SU-DHL-6 (cell line): ENCODE results near the gene PLAAT3.

ENCODE experiments used
- H2AFZ ChIP-seq: fragments of 200-600 bp; sonication (generic); 2 replicates; pipeline ENCODE4 v1.6.1; 2014; ENCODE audit warnings: low read depth, mild to moderate bottlenecking, moderate library complexity, mixed read lengths, antibody characterized with exemption, low read length; ENCODE audit not compliant: severe bottlenecking
- H3F3A ChIP-seq: fragments of 200-600 bp; shearing (Covaris generic); 2 replicates; pipeline ENCODE4 v1.6.0; 2016; ENCODE audit warnings: antibody characterized with exemption, mild to moderate bottlenecking; ENCODE audit not compliant: insufficient read depth
- H3K27ac ChIP-seq: fragments of 200-600 bp; sonication (generic); 2 replicates; pipeline ENCODE4 v1.5.1; 2016; ENCODE audit warnings: low read depth, mild to moderate bottlenecking, low read length, moderate library complexity, mixed read lengths
- H3K27me3 ChIP-seq: fragments of 200-600 bp; sonication (generic), shearing (Covaris generic); 2 replicates; pipeline ENCODE4 v1.6.0; 2014; ENCODE audit warnings: mild to moderate bottlenecking, low read length
- H3K36me3 ChIP-seq: fragments of 200-600 bp; sonication (generic); 2 replicates; pipeline ENCODE4 v1.6.1; 2014; ENCODE audit warnings: mild to moderate bottlenecking, low read length, mixed read lengths
- H3K4me2 ChIP-seq: fragments of 300-600, 200-600 bp; shearing (Covaris generic), sonication (generic); 2 replicates; pipeline ENCODE4 v1.6.0; 2014; ENCODE audit warnings: low read length, low read depth, mild to moderate bottlenecking; ENCODE audit not compliant: poor library complexity, severe bottlenecking
- H3K4me3 ChIP-seq: fragments of 200-600 bp; sonication (generic); 2 replicates; pipeline ENCODE4 v1.5.1; 2014; ENCODE audit warnings: antibody characterized with exemption, low read length, mild to moderate bottlenecking, mixed read lengths; ENCODE audit not compliant: insufficient read depth, poor library complexity, severe bottlenecking
- H3K79me2 ChIP-seq: fragments of 200-600 bp; sonication (generic); 2 replicates; pipeline ENCODE4 v1.6.1; 2014; ENCODE audit warnings: mild to moderate bottlenecking, low read length, moderate library complexity; ENCODE audit not compliant: insufficient read depth
- H3K9ac ChIP-seq: fragments of 200-600 bp; sonication (generic); 2 replicates; pipeline ENCODE4 v1.7.0; 2014; ENCODE audit warnings: mild to moderate bottlenecking, low read length
- H3K9me2 ChIP-seq: fragments of 200-600 bp; sonication (generic); replicated peaks from 2 replicates; pipeline ENCODE4 v1.6.1; 2014; ENCODE audit warnings: low read length; ENCODE audit not compliant: insufficient read depth
- H3K9me3 ChIP-seq: fragments of 200-600 bp; sonication (generic); 2 replicates; pipeline ENCODE4 v1.6.1; 2014; ENCODE audit warnings: low read length, mixed read lengths; ENCODE audit not compliant: insufficient read depth
- H4K20me1 ChIP-seq: fragments of 200-600 bp; sonication (generic); 2 replicates; pipeline ENCODE4 v1.6.1; 2014; ENCODE audit warnings: low read depth, mild to moderate bottlenecking, antibody characterized with exemption, low read length, moderate library complexity, mixed read lengths
- EZH2phosphoT487 ChIP-seq: fragments of 200-600 bp; sonication (generic), shearing (Covaris generic); conservative IDR thresholded peaks from 2 replicates; pipeline ENCODE4 v1.6.1; 2018; ENCODE audit warnings: mild to moderate bottlenecking, antibody characterized with exemption, low read length, moderate library complexity, mixed read lengths
- TF ChIP-seq, protein P1 (sequence below): fragments of 200-600 bp; sonication (generic); IDR thresholded peaks from one replicate; pipeline ENCODE4 v1.5.1; 2017; ENCODE audit warnings: antibody characterized with exemption, mild to moderate bottlenecking, low read length, moderate library complexity; ENCODE audit not compliant: insufficient read depth, poor library complexity, severe bottlenecking

The PLAAT3 gene

GRCh38 chr11:63623513-63624140, 9.4 kb upstream of the PLAAT3 start:
- H4K20me1 ChIP-seq: 0 out of 2 replicates have a peak, but pooled peaks cover 5% of the 10 kb centered on the region
- H3K4me2 ChIP-seq: no peak overlapping the region
- H3K27ac ChIP-seq: no peak overlapping the region
- H3K9me2 ChIP-seq: no peaks in the 10 kb centered on the region
- peaks cover 12% of the 10 kb centered on the region; the same call in 1 of the 2 replicates for H3K36me3 ChIP-seq
- no peaks in the 10 kb centered on the region for H3K9me3 ChIP-seq
- H3F3A ChIP-seq: 0 out of 2 replicates have a peak, but pooled peaks cover 9% of the 10 kb centered on the region
- no peak overlapping the region for H3K4me3 ChIP-seq
- TF ChIP-seq, protein P1, sequence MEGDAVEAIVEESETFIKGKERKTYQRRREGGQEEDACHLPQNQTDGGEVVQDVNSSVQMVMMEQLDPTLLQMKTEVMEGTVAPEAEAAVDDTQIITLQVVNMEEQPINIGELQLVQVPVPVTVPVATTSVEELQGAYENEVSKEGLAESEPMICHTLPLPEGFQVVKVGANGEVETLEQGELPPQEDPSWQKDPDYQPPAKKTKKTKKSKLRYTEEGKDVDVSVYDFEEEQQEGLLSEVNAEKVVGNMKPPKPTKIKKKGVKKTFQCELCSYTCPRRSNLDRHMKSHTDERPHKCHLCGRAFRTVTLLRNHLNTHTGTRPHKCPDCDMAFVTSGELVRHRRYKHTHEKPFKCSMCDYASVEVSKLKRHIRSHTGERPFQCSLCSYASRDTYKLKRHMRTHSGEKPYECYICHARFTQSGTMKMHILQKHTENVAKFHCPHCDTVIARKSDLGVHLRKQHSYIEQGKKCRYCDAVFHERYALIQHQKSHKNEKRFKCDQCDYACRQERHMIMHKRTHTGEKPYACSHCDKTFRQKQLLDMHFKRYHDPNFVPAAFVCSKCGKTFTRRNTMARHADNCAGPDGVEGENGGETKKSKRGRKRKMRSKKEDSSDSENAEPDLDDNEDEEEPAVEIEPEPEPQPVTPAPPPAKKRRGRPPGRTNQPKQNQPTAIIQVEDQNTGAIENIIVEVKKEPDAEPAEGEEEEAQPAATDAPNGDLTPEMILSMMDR: no peak
- no peak for TF ChIP-seq EZH2phosphoT487
- no peaks in the 10 kb centered on the region for H3K79me2 ChIP-seq
- no peak overlapping the region for H3K9ac ChIP-seq
- no peaks in the 10 kb centered on the region for H3K27me3 ChIP-seq
- no peak overlapping the region for H2AFZ ChIP-seq

- Histone ChIP-seq H3K4me3 (no peak overlapping the region), H3K36me3 (peaks cover 5% of the 10 kb centered on the region; the same call in 1 of the 2 replicates), H3K9me2 (no peaks in the 10 kb centered on the region), H3F3A (0 out of 2 replicates have a peak, but pooled peaks cover 5% of the 10 kb centered on the region), H4K20me1 (0 out of 2 replicates have a peak, but pooled peaks cover under 1% of the 10 kb centered on the region), H3K79me2 (no peaks in the 10 kb centered on the region), H3K9ac (no peak overlapping the region), H3K27me3 (no peaks in the 10 kb centered on the region), H3K27ac (no peak overlapping the region), H3K4me2 (no peak overlapping the region), H2AFZ (no peak overlapping the region), H3K9me3 (no peaks in the 10 kb centered on the region)
- TF ChIP-seq EZH2phosphoT487: no peak
- TF ChIP-seq, protein P1: no peak
These were observed 8.1 kb upstream of the PLAAT3 start for GRCh38 chr11:63622323-63622722.

DNA sequence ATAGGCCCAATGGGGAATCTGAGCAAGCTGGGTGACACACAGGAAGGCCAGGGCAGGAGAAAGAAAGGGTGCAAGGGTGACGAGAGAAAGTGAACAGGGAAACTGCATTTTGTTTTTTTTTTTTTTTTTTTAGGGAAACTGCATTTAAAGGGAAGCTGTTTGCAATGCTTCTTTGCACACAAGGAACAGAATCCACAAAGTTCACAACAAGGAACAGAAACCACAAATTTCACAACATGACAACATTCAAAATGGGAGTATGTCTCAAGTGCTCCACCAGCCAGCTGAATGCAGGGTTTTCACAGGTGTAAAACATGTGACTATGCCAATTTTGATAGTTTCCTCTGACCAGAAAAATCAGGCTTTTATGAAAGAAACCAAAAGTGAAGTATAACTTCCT, 6.8 kb upstream of the PLAAT3 start:
- no peaks in the 10 kb centered on the region for H3K79me2 ChIP-seq
- no peaks in the 10 kb centered on the region for H4K20me1 ChIP-seq
- 0 out of 2 replicates have a peak, but pooled peaks cover 5% of the 10 kb centered on the region for H3F3A ChIP-seq
- H3K4me3 ChIP-seq: no peak overlapping the region
- no peaks in the 10 kb centered on the region for H3K27me3 ChIP-seq
- TF ChIP-seq, protein P1: no peak
- TF ChIP-seq EZH2phosphoT487: no peak
- no peaks in the 10 kb centered on the region for H3K36me3 ChIP-seq
- H3K9me3 ChIP-seq: no peaks in the 10 kb centered on the region
- H3K9ac ChIP-seq: no peak overlapping the region
- H2AFZ ChIP-seq: no peak overlapping the region
- H3K9me2 ChIP-seq: no peaks in the 10 kb centered on the region
- no peak overlapping the region for H3K4me2 ChIP-seq
- no peak overlapping the region for H3K27ac ChIP-seq
